H9 (cell line): ENCODE results near the gene ITPR1. TPM values are rescaled to one million over a fixed set of nuclear protein-coding genes. Genes with fewer than 3 reads are reported as not detected.

ENCODE experiments used
- DNase-seq: peaks from one replicate; pipeline ENCODE4 v3.0.0-alpha.2; 2017
- H2AFZ ChIP-seq: one replicate; pipeline ENCODE4 v1.6.1; 2013; ENCODE audit warnings: mild to moderate bottlenecking, low read length, control low read depth, moderate library complexity
- H2AK5ac ChIP-seq: 2 replicates; pipeline ENCODE4 v1.6.1; 2013; ENCODE audit warnings: low read length, control low read depth, mixed read lengths; ENCODE audit not compliant: insufficient read length
- H2BK120ac ChIP-seq: one replicate; pipeline ENCODE4 v1.6.1; 2013; ENCODE audit warnings: low read depth, mild to moderate bottlenecking, low read length, control low read depth, inconsistent platforms; ENCODE audit not compliant: poor library complexity, severe bottlenecking
- H2BK12ac ChIP-seq: 2 replicates; pipeline ENCODE4 v1.6.1; 2013; ENCODE audit warnings: low read length, control low read depth, mixed read lengths, low read depth; ENCODE audit not compliant: insufficient read length
- H2BK15ac ChIP-seq: 2 replicates; pipeline ENCODE4 v1.6.1; 2013; ENCODE audit warnings: low read depth, low read length, control low read depth
- H2BK20ac ChIP-seq: one replicate; pipeline ENCODE4 v1.6.1; 2013; ENCODE audit warnings: low read depth, mild to moderate bottlenecking, low read length, control low read depth, inconsistent platforms; ENCODE audit not compliant: poor library complexity, severe bottlenecking
- H2BK5ac ChIP-seq: 2 replicates; pipeline ENCODE4 v1.6.1; 2013; ENCODE audit warnings: low read length, control low read depth, mixed read lengths; ENCODE audit not compliant: insufficient read length
- H3K14ac ChIP-seq: 2 replicates; pipeline ENCODE4 v1.6.1; 2013; ENCODE audit warnings: low read length, control low read depth; ENCODE audit not compliant: insufficient read depth
- H3K18ac ChIP-seq: 2 replicates; pipeline ENCODE4 v1.6.1; 2013; ENCODE audit warnings: low read depth, mild to moderate bottlenecking, mixed read lengths, low read length, control low read depth; ENCODE audit not compliant: insufficient read length
- H3K23ac ChIP-seq: 2 replicates; pipeline ENCODE4 v1.6.1; 2013; ENCODE audit warnings: low read length, control low read depth, mixed read lengths, low read depth; ENCODE audit not compliant: insufficient read length
- H3K23me2 ChIP-seq: 2 replicates; pipeline ENCODE4 v1.6.1; 2013; ENCODE audit warnings: low read depth, mild to moderate bottlenecking, mixed read lengths, low read length, control low read depth; ENCODE audit not compliant: insufficient read length, poor library complexity, severe bottlenecking
- H3K27ac ChIP-seq: 2 replicates; pipeline ENCODE4 v1.5.1; 2013; ENCODE audit warnings: low read length, control low read depth, mixed read lengths, low read depth; ENCODE audit not compliant: insufficient read length
- H3K27me3 ChIP-seq: 2 replicates; pipeline ENCODE4 v1.6.1; 2013; ENCODE audit warnings: low read length, control low read depth, inconsistent platforms; ENCODE audit not compliant: insufficient read depth
- H3K4ac ChIP-seq: 2 replicates; pipeline ENCODE4 v1.6.1; 2013; ENCODE audit warnings: low read depth, mild to moderate bottlenecking, control low read depth, inconsistent platforms, low read length, moderate library complexity
- H3K4me1 ChIP-seq: 2 replicates; pipeline ENCODE4 v1.6.1; 2013; ENCODE audit warnings: low read length, control low read depth, inconsistent platforms; ENCODE audit not compliant: insufficient read depth
- H3K4me2 ChIP-seq: 2 replicates; pipeline ENCODE4 v1.6.1; 2013; ENCODE audit warnings: low read length, control low read depth, mixed read lengths; ENCODE audit not compliant: insufficient read length, insufficient read depth
- H3K56ac ChIP-seq: 2 replicates; pipeline ENCODE4 v1.6.1; 2013; ENCODE audit warnings: low read depth, mild to moderate bottlenecking, mixed read lengths, low read length, control low read depth; ENCODE audit not compliant: insufficient read length
- H3K79me1 ChIP-seq: 2 replicates; pipeline ENCODE4 v1.6.1; 2013; ENCODE audit warnings: low read depth, mild to moderate bottlenecking, moderate library complexity, low read length, control low read depth, inconsistent platforms; ENCODE audit not compliant: insufficient read depth, poor library complexity, severe bottlenecking
- H3K79me2 ChIP-seq: 2 replicates; pipeline ENCODE4 v1.6.1; 2013; ENCODE audit warnings: low read length, control low read depth, inconsistent platforms; ENCODE audit not compliant: insufficient read depth
- H3K9ac ChIP-seq: 2 replicates; pipeline ENCODE4 v1.6.1; 2013; ENCODE audit warnings: low read length, control low read depth, mixed read lengths; ENCODE audit not compliant: insufficient read length; ENCODE audit errors: extremely low read depth
- H3K9me3 ChIP-seq: one replicate; pipeline ENCODE4 v1.6.1; 2013; ENCODE audit warnings: low read depth, low read length, inconsistent platforms; ENCODE audit not compliant: control insufficient read depth
- H3T11ph ChIP-seq: one replicate; pipeline ENCODE4 v1.6.1; 2013; ENCODE audit warnings: mild to moderate bottlenecking, low read length, control low read depth, inconsistent platforms
- H4K20me1 ChIP-seq: one replicate; pipeline ENCODE4 v1.6.1; 2013; ENCODE audit not compliant: control insufficient read depth, insufficient read length, insufficient read depth
- H4K5ac ChIP-seq: 2 replicates; pipeline ENCODE4 v1.6.1; 2013; ENCODE audit warnings: low read depth, mild to moderate bottlenecking, mixed read lengths, low read length, control low read depth; ENCODE audit not compliant: insufficient read length
- H4K8ac ChIP-seq: replicated peaks from 2 replicates; pipeline ENCODE4 v1.6.1; 2013; ENCODE audit warnings: low read length, control low read depth, mixed read lengths, low read depth; ENCODE audit not compliant: insufficient read length
- H4K91ac ChIP-seq: 2 replicates; pipeline ENCODE4 v1.6.1; 2013; ENCODE audit warnings: low read depth, mild to moderate bottlenecking, moderate library complexity, mixed read lengths, low read length, control low read depth; ENCODE audit not compliant: insufficient read length
- H3K27ac Mint-ChIP-seq, 3 experiments: 2 replicates in 2 of 3; 3 replicates in 1 of 3; pipeline ENCODE4 v1.8.0; 2020 to 2021; ENCODE audit warnings: mixed read lengths in 3 of 3, mild to moderate bottlenecking in 1 of 3, moderate library complexity in 1 of 3
- H3K27me3 Mint-ChIP-seq: 2 replicates; pipeline ENCODE4 v1.8.0; 2021; ENCODE audit warnings: low read depth, mild to moderate bottlenecking, moderate library complexity, mixed read lengths
- H3K36me3 Mint-ChIP-seq, 3 experiments: 2 replicates in 2 of 3; 3 replicates in 1 of 3; pipeline ENCODE4 v1.8.0; 2020 to 2021; ENCODE audit warnings: low read depth in 3 of 3, mixed read lengths in 3 of 3; ENCODE audit not compliant: insufficient read depth in 1 of 3
- H3K4me1 Mint-ChIP-seq, 2 experiments: 2 replicates each; pipeline ENCODE4 v1.8.0; 2020; ENCODE audit warnings: mixed read lengths in 2 of 2
- H3K4me3 Mint-ChIP-seq, 2 experiments: 2 replicates in 1 of 2; 3 replicates in 1 of 2; pipeline ENCODE4 v1.8.0; 2020 to 2021; ENCODE audit warnings: mild to moderate bottlenecking in 2 of 2, mixed read lengths in 2 of 2, moderate library complexity in 1 of 2
- H3K9me3 Mint-ChIP-seq, 2 experiments: 2 replicates in 1 of 2; 3 replicates in 1 of 2; pipeline ENCODE4 v1.8.0; 2020; ENCODE audit warnings: mild to moderate bottlenecking in 2 of 2, mixed read lengths in 2 of 2, moderate library complexity in 1 of 2
- WGBS: extraction: QIAGEN DNeasy Blood & Tissue Kit; methylation state at CpG from one replicate; pipeline ENCODE4 v1.1.7; 2013; ENCODE audit warnings: missing lambda C conversion rate, low lambda C conversion rate, mixed read lengths; ENCODE audit not compliant: insufficient read length; ENCODE audit errors: extremely low coverage; 5-methylcytosine and 5-hydroxymethylcytosine counted together
- total RNA-seq: library from RNA; stranded (reverse); gene quantifications from 2 replicates; pipeline ENCODE4 v1.2.1, GENCODE V29; 2021
- TF ChIP-seq, protein P1 (sequence below): fragments of 200-600 bp; sonication (generic); conservative IDR thresholded peaks from 3 replicates; pipeline ENCODE4 v1.8.0; 2021; ENCODE audit warnings: antibody characterized with exemption, mild to moderate bottlenecking

The ITPR1 gene
- total RNA-seq, 1 experiment from 2014 or later: 4.2 TPM

DNA sequence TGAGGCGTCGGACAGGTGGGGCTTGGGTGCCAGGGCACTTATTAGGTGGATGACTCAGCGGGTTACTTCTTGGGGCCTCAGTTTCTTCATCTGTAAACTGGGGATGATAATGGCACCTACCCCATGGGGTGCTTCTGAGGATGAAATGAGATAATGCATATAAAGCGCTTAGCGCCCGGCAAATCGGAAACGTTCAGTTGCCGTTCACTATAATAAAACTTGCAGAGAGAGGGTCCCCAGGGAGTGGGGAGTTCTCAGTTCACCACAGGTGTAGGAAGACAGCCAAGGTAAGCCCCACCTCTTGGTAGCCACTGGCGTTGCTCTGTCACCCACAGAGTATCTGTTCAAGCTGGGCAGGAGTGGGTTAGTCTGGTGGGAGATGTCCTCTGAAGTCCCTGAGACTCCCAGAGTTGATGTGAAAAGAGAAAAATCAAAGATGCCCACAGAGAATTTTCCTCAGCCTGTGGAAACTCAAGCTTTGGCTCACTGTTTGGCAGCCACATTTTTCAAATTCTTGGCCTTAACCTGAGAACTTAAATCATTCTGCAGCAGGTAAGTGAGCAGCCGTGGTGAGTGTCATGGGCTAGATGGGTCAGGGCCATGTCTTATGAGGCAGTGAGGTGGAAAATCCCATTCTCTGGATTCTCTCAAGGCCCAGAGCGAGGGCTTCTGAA is 264.6 kb downstream of the ITPR1 start:
- Histone ChIP-seq H4K91ac (no peak overlapping the region), H3K14ac (no peak overlapping the region), H3K23me2 (no peaks in the 10 kb centered on the region), H3K27me3 (no peaks in the 10 kb centered on the region), H3K79me2 (no peaks in the 10 kb centered on the region), H4K5ac (no peak overlapping the region), H2BK20ac (no peak overlapping the region), H3K23ac (no peak overlapping the region), H3K9ac (no peak overlapping the region), H3K4ac (no peak overlapping the region), H3K9me3 (no peaks in the 10 kb centered on the region), H4K8ac (no peak overlapping the region), H2BK12ac (no peak overlapping the region), H3K4me1 (no peaks in the 10 kb centered on the region), H2BK5ac (no peak overlapping the region), H3K27ac (no peak overlapping the region), H3K18ac (no peak overlapping the region), H3K4me2 (no peak overlapping the region), H2AFZ (no peak overlapping the region), H3T11ph (no peak overlapping the region), H3K79me1 (no peaks in the 10 kb centered on the region), H4K20me1 (no peaks in the 10 kb centered on the region), H2BK120ac (no peak overlapping the region), H3K56ac (no peak overlapping the region), H2BK15ac (no peak overlapping the region), H2AK5ac (no peak overlapping the region)
- peaks cover 0 to 4% (median 0%) of the 10 kb centered on the region in 3 experiments; a peak in 1 of 7 replicates for H3K36me3 Mint-ChIP-seq
- peak overlapping the region in 1 of 3 experiments; percentile 77; a peak in 2 of 7 replicates for H3K27ac Mint-ChIP-seq
- H3K4me1 Mint-ChIP-seq: 0 out of 4 replicates have a peak, but pooled peaks cover 0 to 3% of the 10 kb centered on the region in 2 experiments
- no CpG with 5 or more reads among the region's 12 CpGs for whole genome bisulfite sequencing
- H3K4me3 Mint-ChIP-seq: no peak overlapping the region
- peaks cover 3 to 5% of the 10 kb centered on the region in 2 experiments; a peak in 3 of 5 replicates for H3K9me3 Mint-ChIP-seq
- peaks cover 2% of the 10 kb centered on the region; the same call in 1 of the 2 replicates for H3K27me3 Mint-ChIP-seq
- no peak for DNase-seq
- TF ChIP-seq, protein P1, sequence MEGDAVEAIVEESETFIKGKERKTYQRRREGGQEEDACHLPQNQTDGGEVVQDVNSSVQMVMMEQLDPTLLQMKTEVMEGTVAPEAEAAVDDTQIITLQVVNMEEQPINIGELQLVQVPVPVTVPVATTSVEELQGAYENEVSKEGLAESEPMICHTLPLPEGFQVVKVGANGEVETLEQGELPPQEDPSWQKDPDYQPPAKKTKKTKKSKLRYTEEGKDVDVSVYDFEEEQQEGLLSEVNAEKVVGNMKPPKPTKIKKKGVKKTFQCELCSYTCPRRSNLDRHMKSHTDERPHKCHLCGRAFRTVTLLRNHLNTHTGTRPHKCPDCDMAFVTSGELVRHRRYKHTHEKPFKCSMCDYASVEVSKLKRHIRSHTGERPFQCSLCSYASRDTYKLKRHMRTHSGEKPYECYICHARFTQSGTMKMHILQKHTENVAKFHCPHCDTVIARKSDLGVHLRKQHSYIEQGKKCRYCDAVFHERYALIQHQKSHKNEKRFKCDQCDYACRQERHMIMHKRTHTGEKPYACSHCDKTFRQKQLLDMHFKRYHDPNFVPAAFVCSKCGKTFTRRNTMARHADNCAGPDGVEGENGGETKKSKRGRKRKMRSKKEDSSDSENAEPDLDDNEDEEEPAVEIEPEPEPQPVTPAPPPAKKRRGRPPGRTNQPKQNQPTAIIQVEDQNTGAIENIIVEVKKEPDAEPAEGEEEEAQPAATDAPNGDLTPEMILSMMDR: no peak
